PFSK-1 (cell line): Measurements from ENCODE around the gene GINS3.

ENCODE experiments used
- SIN3A ChIP-seq: IDR thresholded peaks from 2 replicates; pipeline ENCODE4 v1.6.1; 2012; ENCODE audit warnings: mild to moderate bottlenecking, low read length, moderate library complexity, borderline replicate concordance; ENCODE audit not compliant: insufficient read depth
- TAF1 ChIP-seq: IDR thresholded peaks from 2 replicates; pipeline ENCODE4 v1.6.1; 2012; ENCODE audit warnings: low read length, control low read depth, borderline replicate concordance; ENCODE audit not compliant: insufficient read depth

DNA sequence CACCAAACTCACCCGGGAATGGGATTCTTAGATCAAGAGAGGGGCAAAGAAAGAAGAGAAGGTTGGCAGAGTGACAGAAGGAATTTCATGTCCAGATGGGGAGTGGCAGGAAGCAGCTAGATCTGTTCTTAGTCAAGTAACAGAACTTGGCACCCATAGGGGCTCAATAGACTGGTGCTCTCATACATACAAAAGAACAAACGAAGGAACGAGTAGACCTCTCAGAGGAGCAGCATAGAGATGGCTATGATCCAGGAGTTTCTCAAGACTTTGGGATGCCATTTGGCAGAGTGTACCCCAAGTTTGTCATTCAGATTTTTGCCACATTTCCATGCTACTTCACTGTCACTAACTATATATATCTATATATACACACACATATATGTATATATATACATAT lies 47.9 kb downstream of the GINS3 start:
- TF ChIP-seq SIN3A (no peak), TAF1 (no peak)
